Liver (tissue), 9 donors: ENCODE measurements around the gene PAPPA. TPM values are rescaled to one million over a fixed set of nuclear protein-coding genes. Genes with fewer than 3 reads are reported as not detected.

ENCODE experiments used
- DNase-seq: peaks from one replicate; pipeline ENCODE4 v3.0.0-alpha.2; 2017; ENCODE audit warnings: low spot score
- H3K27ac ChIP-seq, 2 donors: one replicate each; pipeline ENCODE4 v1.7.0; 2013; ENCODE audit warnings: inconsistent platforms in 2 of 2, low read length in 2 of 2, control low read depth in 1 of 2, low read depth in 1 of 2, mild to moderate bottlenecking in 1 of 2
- H3K27me3 ChIP-seq, 4 donors: one replicate each; pipeline versions ENCODE4 v1.6.1 to v1.7.0; 2013; ENCODE audit warnings: low read length in 3 of 4, inconsistent platforms in 1 of 4, mild to moderate bottlenecking in 1 of 4, moderate library complexity in 1 of 4; ENCODE audit not compliant: control insufficient read depth in 4 of 4, insufficient read depth in 4 of 4
- H3K36me3 ChIP-seq, 4 donors: one replicate each; pipeline versions ENCODE4 v1.6.1 to v1.7.0; 2013; ENCODE audit warnings: low read length in 3 of 4, mild to moderate bottlenecking in 3 of 4, low read depth in 1 of 4, moderate library complexity in 1 of 4; ENCODE audit not compliant: control insufficient read depth in 4 of 4, insufficient read depth in 3 of 4
- H3K4me1 ChIP-seq, 4 donors: one replicate each; pipeline versions ENCODE4 v1.6.1 to v1.7.0; 2013; ENCODE audit warnings: low read length in 3 of 4, mild to moderate bottlenecking in 3 of 4, moderate library complexity in 1 of 4; ENCODE audit not compliant: control insufficient read depth in 4 of 4, insufficient read depth in 4 of 4
- H3K4me3 ChIP-seq, 3 donors: one replicate each; pipeline versions ENCODE4 v1.6.1 to v1.7.0; 2013; ENCODE audit warnings: low read length in 3 of 3, control low read depth in 1 of 3, low read depth in 1 of 3, mild to moderate bottlenecking in 1 of 3
- H3K9ac ChIP-seq, 2 donors: one replicate each; pipeline ENCODE4 v1.7.0; 2013; ENCODE audit warnings: low read length in 2 of 2, mild to moderate bottlenecking in 2 of 2, moderate library complexity in 2 of 2, control low read depth in 1 of 2, low read depth in 1 of 2
- H3K9me3 ChIP-seq, 4 donors: one replicate each; pipeline versions ENCODE4 v1.6.1 to v1.7.0; 2013; ENCODE audit warnings: low read length in 3 of 4; ENCODE audit not compliant: control insufficient read depth in 4 of 4
- EGR1 ChIP-seq, 2 donors: IDR thresholded peaks; 2 replicates each; pipeline ENCODE4 v1.6.1; 2016 to 2018; ENCODE audit warnings: antibody characterized with exemption in 2 of 2, low read depth in 2 of 2
- FOXA1 ChIP-seq: IDR thresholded peaks from 2 replicates; pipeline ENCODE4 v1.6.1; 2016; ENCODE audit warnings: antibody characterized with exemption
- FOXA2 ChIP-seq: IDR thresholded peaks from 2 replicates; pipeline ENCODE4 v1.6.1; 2016; ENCODE audit warnings: antibody characterized with exemption
- GABPA ChIP-seq, 2 donors: IDR thresholded peaks in 1 of 2; conservative IDR thresholded peaks in 1 of 2; 2 replicates each; pipeline ENCODE4 v1.6.1; 2016; ENCODE audit warnings: antibody characterized with exemption in 2 of 2, mild to moderate bottlenecking in 1 of 2, moderate library complexity in 1 of 2
- HNF4A ChIP-seq, 2 donors: conservative IDR thresholded peaks; 2 replicates each; pipeline ENCODE4 v1.6.1; 2016; ENCODE audit warnings: antibody characterized with exemption in 2 of 2, mild to moderate bottlenecking in 2 of 2
- HNF4G ChIP-seq: IDR thresholded peaks from 2 replicates; pipeline ENCODE4 v1.6.1; 2016; ENCODE audit warnings: antibody characterized with exemption
- JUND ChIP-seq, 2 donors: IDR thresholded peaks; 2 replicates each; pipeline ENCODE4 v1.6.1; 2016; ENCODE audit warnings: antibody characterized with exemption in 2 of 2
- NR2F2 ChIP-seq: IDR thresholded peaks from 2 replicates; pipeline ENCODE4 v1.6.1; 2016; ENCODE audit warnings: antibody characterized with exemption
- RAD21 ChIP-seq, 2 donors: IDR thresholded peaks; 2 replicates each; pipeline ENCODE4 v1.6.1; 2016; ENCODE audit warnings: antibody characterized with exemption in 2 of 2, mild to moderate bottlenecking in 2 of 2
- RXRA ChIP-seq, 2 donors: IDR thresholded peaks; 2 replicates each; pipeline ENCODE4 v1.6.1; 2017 to 2018; ENCODE audit warnings: antibody characterized with exemption in 2 of 2, mild to moderate bottlenecking in 1 of 2
- SP1 ChIP-seq: IDR thresholded peaks from 2 replicates; pipeline ENCODE4 v1.6.1; 2018; ENCODE audit warnings: antibody characterized with exemption, mild to moderate bottlenecking
- TAF1 ChIP-seq: conservative IDR thresholded peaks from 2 replicates; pipeline ENCODE4 v1.6.1; 2016; ENCODE audit warnings: antibody characterized with exemption, mild to moderate bottlenecking
- YY1 ChIP-seq: IDR thresholded peaks from 2 replicates; pipeline ENCODE4 v1.6.1; 2016; ENCODE audit warnings: antibody characterized with exemption, mild to moderate bottlenecking
- WGBS: extraction: QIAGEN DNeasy Blood & Tissue Kit; methylation state at CpG from one replicate; pipeline ENCODE4 v1.1.7; 2013; 5-methylcytosine and 5-hydroxymethylcytosine counted together
- polyA plus RNA-seq, 2 donors: library from polyadenylated mRNA; stranded (reverse) in 1 of 2; unstranded in 1 of 2; fragments of 200-250 nt in 1 of 2; fragments of >200 nt in 1 of 2; fragmentation: Nextera tagmentation in 1 of 2; extraction: Ambion mirVana in 1 of 2; gene quantifications; one replicate each; pipeline versions ENCODE4 v1.2.1 to v1.2.3, GENCODE V29; 2013 to 2015
- total RNA-seq, 2 donors: library from RNA; depleted of rRNA; stranded (reverse); fragments of >200 nt; gene quantifications; one replicate each; pipeline ENCODE4 v1.2.3, GENCODE V29; 2014
- TF ChIP-seq, protein P1 (sequence below): fragments of 150-350 bp; IDR thresholded peaks from 2 replicates; pipeline ENCODE4 v1.5.1; 2017; ENCODE audit warnings: improper control_type of control experiment, low read depth, low read length; ENCODE audit not compliant: missing input control
- TF ChIP-seq, protein P2 (sequence below): IDR thresholded peaks from 2 replicates; pipeline ENCODE4 v1.6.1; 2016; ENCODE audit warnings: antibody characterized with exemption
- TF ChIP-seq, protein P3 (sequence below): IDR thresholded peaks from 2 replicates; pipeline ENCODE4 v1.6.1; 2016; ENCODE audit warnings: antibody characterized with exemption, mild to moderate bottlenecking
- TF ChIP-seq, protein P4 (sequence below): IDR thresholded peaks from 2 replicates; pipeline ENCODE4 v1.6.1; 2016; ENCODE audit warnings: antibody characterized with exemption
- TF ChIP-seq, protein P5 (sequence below): IDR thresholded peaks from 2 replicates; pipeline ENCODE4 v1.6.1; 2016; ENCODE audit warnings: antibody characterized with exemption
- donor health status: healthy.
- donor health status: healthy.
- donor health status: healthy.
- donor health status: healthy.
- donor health status: healthy.

PAPPA gene
- total and polyA plus RNA-seq, 4 donors: 0.03 to 0.33 (median 0.20) TPM

DNA sequence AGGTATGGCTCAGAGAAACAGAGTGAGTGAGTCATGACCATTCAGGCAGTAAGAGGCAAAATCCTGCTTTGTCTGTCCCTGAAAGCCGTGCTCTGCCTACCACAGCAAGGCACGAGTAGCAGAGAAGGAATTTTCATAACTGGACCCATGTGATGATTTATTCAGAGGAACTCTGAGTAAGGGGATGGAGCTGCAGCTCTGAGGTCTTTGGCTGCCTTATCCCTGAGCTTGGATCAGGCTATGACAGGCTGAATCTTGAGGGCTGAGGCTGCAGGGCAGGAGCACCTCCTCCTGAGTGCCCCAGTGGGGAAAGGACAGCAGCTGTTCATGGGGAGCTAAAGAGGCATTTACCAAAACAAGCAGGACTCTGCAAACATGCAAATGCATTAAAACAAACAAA lies 183.4 kb downstream of the PAPPA start:
- TF ChIP-seq HNF4A (conservative IDR thresholded peaks at IDR 0.05): no peak
- TF ChIP-seq YY1: no peak
- TF ChIP-seq, protein P1, sequence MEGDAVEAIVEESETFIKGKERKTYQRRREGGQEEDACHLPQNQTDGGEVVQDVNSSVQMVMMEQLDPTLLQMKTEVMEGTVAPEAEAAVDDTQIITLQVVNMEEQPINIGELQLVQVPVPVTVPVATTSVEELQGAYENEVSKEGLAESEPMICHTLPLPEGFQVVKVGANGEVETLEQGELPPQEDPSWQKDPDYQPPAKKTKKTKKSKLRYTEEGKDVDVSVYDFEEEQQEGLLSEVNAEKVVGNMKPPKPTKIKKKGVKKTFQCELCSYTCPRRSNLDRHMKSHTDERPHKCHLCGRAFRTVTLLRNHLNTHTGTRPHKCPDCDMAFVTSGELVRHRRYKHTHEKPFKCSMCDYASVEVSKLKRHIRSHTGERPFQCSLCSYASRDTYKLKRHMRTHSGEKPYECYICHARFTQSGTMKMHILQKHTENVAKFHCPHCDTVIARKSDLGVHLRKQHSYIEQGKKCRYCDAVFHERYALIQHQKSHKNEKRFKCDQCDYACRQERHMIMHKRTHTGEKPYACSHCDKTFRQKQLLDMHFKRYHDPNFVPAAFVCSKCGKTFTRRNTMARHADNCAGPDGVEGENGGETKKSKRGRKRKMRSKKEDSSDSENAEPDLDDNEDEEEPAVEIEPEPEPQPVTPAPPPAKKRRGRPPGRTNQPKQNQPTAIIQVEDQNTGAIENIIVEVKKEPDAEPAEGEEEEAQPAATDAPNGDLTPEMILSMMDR: no peak
- TF ChIP-seq, protein P2, sequence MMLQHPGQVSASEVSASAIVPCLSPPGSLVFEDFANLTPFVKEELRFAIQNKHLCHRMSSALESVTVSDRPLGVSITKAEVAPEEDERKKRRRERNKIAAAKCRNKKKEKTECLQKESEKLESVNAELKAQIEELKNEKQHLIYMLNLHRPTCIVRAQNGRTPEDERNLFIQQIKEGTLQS: no peak
- TF ChIP-seq, protein P3, sequence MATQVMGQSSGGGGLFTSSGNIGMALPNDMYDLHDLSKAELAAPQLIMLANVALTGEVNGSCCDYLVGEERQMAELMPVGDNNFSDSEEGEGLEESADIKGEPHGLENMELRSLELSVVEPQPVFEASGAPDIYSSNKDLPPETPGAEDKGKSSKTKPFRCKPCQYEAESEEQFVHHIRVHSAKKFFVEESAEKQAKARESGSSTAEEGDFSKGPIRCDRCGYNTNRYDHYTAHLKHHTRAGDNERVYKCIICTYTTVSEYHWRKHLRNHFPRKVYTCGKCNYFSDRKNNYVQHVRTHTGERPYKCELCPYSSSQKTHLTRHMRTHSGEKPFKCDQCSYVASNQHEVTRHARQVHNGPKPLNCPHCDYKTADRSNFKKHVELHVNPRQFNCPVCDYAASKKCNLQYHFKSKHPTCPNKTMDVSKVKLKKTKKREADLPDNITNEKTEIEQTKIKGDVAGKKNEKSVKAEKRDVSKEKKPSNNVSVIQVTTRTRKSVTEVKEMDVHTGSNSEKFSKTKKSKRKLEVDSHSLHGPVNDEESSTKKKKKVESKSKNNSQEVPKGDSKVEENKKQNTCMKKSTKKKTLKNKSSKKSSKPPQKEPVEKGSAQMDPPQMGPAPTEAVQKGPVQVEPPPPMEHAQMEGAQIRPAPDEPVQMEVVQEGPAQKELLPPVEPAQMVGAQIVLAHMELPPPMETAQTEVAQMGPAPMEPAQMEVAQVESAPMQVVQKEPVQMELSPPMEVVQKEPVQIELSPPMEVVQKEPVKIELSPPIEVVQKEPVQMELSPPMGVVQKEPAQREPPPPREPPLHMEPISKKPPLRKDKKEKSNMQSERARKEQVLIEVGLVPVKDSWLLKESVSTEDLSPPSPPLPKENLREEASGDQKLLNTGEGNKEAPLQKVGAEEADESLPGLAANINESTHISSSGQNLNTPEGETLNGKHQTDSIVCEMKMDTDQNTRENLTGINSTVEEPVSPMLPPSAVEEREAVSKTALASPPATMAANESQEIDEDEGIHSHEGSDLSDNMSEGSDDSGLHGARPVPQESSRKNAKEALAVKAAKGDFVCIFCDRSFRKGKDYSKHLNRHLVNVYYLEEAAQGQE: no peak
- TF ChIP-seq HNF4G: no peak
- TF ChIP-seq RXRA (IDR thresholded peaks at IDR 0.05): no peak
- no peak for TF ChIP-seq EGR1 (IDR thresholded peaks at IDR 0.05; ENCODE audit: low read depth in 2 of 2)
- TF ChIP-seq FOXA2: no peak
- no peak for TF ChIP-seq RAD21 (IDR thresholded peaks at IDR 0.05)
- no peak for TF ChIP-seq SP1
- TF ChIP-seq NR2F2: no peak
- no peak for TF ChIP-seq FOXA1
- TF ChIP-seq, protein P4, sequence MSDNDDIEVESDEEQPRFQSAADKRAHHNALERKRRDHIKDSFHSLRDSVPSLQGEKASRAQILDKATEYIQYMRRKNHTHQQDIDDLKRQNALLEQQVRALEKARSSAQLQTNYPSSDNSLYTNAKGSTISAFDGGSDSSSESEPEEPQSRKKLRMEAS: no peak
- TF ChIP-seq, protein P5, sequence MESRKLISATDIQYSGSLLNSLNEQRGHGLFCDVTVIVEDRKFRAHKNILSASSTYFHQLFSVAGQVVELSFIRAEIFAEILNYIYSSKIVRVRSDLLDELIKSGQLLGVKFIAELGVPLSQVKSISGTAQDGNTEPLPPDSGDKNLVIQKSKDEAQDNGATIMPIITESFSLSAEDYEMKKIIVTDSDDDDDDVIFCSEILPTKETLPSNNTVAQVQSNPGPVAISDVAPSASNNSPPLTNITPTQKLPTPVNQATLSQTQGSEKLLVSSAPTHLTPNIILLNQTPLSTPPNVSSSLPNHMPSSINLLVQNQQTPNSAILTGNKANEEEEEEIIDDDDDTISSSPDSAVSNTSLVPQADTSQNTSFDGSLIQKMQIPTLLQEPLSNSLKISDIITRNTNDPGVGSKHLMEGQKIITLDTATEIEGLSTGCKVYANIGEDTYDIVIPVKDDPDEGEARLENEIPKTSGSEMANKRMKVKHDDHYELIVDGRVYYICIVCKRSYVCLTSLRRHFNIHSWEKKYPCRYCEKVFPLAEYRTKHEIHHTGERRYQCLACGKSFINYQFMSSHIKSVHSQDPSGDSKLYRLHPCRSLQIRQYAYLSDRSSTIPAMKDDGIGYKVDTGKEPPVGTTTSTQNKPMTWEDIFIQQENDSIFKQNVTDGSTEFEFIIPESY: no peak
- TF ChIP-seq GABPA (IDR thresholded peaks at IDR 0.05 in 1 of 2, conservative IDR thresholded peaks at IDR 0.05 in 1 of 2): no peak
- no peak for TF ChIP-seq JUND (IDR thresholded peaks at IDR 0.05)
- no peak for TF ChIP-seq TAF1
- Histone ChIP-seq H3K4me1 (peaks cover 0 to 8% (median 3%) of the 10 kb centered on the region in 4 donors), H3K9me3 (no peaks in the 10 kb centered on the region), H3K9ac (no peak overlapping the region), H3K27me3 (no peaks in the 10 kb centered on the region), H3K36me3 (no peaks in the 10 kb centered on the region), H3K4me3 (no peak overlapping the region), H3K27ac (no peak overlapping the region)
- DNase-seq: no peak
- WGBS: 43% methylated on average over 2 of the region's 2 CpGs
